Ascending aorta (tissue), 2 donors: Measurements from ENCODE around the gene AGBL3. TPM values are rescaled to one million over a fixed set of nuclear protein-coding genes. Genes with fewer than 3 reads are reported as not detected.

Experiments
- DNase-seq, 2 donors: peaks; one replicate each; pipeline ENCODE4 v3.0.0-alpha.2; 2019; ENCODE audit warnings: low spot score in 2 of 2
- H3K27ac ChIP-seq, 2 donors: fragments of 200-600 bp; sonication (generic); one replicate each; pipeline ENCODE4 v1.5.1; 2016 to 2017; ENCODE audit warnings: mild to moderate bottlenecking in 1 of 2
- H3K27me3 ChIP-seq: fragments of 200-600 bp; sonication (generic); one replicate; pipeline ENCODE4 v1.5.1; 2017
- H3K36me3 ChIP-seq, 2 donors: fragments of 200-600 bp; sonication (generic); one replicate each; pipeline ENCODE4 v1.5.1; 2016
- H3K4me1 ChIP-seq, 2 donors: fragments of 200-600 bp; sonication (generic); one replicate each; pipeline ENCODE4 v1.5.1; 2016 to 2017; ENCODE audit warnings: mild to moderate bottlenecking in 1 of 2
- H3K4me3 ChIP-seq, 2 donors: fragments of 200-600 bp; sonication (generic); one replicate each; pipeline ENCODE4 v1.5.1; 2016 to 2017; ENCODE audit warnings: mild to moderate bottlenecking in 1 of 2
- H3K9me3 ChIP-seq, 2 donors: fragments of 200-600 bp; sonication (generic); one replicate each; pipeline ENCODE4 v1.5.1; 2016
- intact Hi-C: fragments of 100-400 bp; cut with DNase I; formaldehyde crosslinking; loops from one replicate; pipeline ENCODE4 v1.15.1; 2023
- total RNA-seq: library from RNA; depleted of rRNA; stranded (reverse); fragments of >200 nt; gene quantifications from one replicate; pipeline ENCODE4 v1.1.0, GENCODE V29; 2016
- TF ChIP-seq, protein P1 (sequence below), 3 experiments: fragments of 200-600 bp in 2 of 3; fragments of 450-650 bp in 1 of 3; sonication (generic) in 2 of 3; IDR thresholded peaks; one replicate each; pipeline ENCODE4 v1.5.1; 2016 to 2019; ENCODE audit warnings: antibody characterized with exemption in 3 of 3, mild to moderate bottlenecking in 1 of 3, moderate library complexity in 1 of 3

Gene AGBL3
- total RNA-seq, 1 donor from 2014 or later = 2.8 TPM

DNA sequence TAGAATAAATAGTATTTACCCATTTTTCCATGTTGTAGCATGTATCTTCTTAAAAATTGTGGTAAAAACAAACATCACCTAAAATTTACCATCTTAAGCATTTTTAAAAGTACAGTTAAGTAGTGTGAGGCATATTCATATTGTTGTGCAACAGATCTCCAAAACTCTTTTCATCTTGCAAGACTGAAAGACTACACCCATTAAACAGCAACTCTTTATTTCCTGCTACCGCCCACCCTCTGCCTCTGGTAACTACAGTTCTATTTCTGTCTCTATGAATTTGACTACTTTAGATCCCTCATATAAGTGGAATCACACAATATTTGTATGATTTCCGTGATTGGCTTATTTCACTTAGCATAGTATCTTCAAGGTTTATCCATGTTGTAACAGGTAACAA is 40.0 kb upstream of the AGBL3 start:
- TF ChIP-seq, protein P1, sequence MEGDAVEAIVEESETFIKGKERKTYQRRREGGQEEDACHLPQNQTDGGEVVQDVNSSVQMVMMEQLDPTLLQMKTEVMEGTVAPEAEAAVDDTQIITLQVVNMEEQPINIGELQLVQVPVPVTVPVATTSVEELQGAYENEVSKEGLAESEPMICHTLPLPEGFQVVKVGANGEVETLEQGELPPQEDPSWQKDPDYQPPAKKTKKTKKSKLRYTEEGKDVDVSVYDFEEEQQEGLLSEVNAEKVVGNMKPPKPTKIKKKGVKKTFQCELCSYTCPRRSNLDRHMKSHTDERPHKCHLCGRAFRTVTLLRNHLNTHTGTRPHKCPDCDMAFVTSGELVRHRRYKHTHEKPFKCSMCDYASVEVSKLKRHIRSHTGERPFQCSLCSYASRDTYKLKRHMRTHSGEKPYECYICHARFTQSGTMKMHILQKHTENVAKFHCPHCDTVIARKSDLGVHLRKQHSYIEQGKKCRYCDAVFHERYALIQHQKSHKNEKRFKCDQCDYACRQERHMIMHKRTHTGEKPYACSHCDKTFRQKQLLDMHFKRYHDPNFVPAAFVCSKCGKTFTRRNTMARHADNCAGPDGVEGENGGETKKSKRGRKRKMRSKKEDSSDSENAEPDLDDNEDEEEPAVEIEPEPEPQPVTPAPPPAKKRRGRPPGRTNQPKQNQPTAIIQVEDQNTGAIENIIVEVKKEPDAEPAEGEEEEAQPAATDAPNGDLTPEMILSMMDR (IDR thresholded peaks at IDR 0.05) = no peak
- intact Hi-C loops = no loop called here
- peak overlapping the region; percentile 32 to 33 for H3K27ac ChIP-seq
- H3K4me3 ChIP-seq = no peak overlapping the region
- peaks cover 67 to 83% of the 10 kb centered on the region in 2 donors for H3K36me3 ChIP-seq
- H3K9me3 ChIP-seq = no peaks in the 10 kb centered on the region
- H3K27me3 ChIP-seq = no peaks in the 10 kb centered on the region
- no peak for DNase-seq
- H3K4me1 ChIP-seq = peaks cover 0 to under 1% of the 10 kb centered on the region in 2 donors

DNA sequence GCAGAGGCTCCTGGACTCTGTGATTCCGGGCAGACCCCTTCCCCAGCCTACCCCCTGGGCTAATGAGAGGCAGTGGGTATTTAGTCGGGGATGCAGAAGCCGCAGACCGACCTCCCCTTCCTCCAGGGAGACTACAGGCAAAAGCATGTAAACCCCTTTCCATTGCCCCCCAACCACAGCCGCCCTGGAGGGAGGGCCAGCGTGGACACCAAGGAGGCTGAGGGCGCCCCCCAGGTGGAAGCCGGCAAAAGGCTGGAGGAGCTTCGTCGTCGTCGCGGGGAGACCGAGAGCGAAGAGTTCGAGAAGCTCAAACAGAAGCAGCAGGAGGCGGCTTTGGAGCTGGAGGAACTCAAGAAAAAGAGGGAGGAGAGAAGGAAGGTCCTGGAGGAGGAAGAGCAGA is 39.0 kb upstream of the AGBL3 start:
- Histone ChIP-seq H3K27ac (peak overlapping the region in 1 of 2 donors; percentile 28), H3K4me3 (no peak overlapping the region), H3K36me3 (peaks cover 71 to 83% of the 10 kb centered on the region in 2 donors), H3K9me3 (no peaks in the 10 kb centered on the region), H3K4me1 (no peaks in the 10 kb centered on the region), H3K27me3 (no peaks in the 10 kb centered on the region)
- intact Hi-C loops = no loop called here
- DNase-seq = no peak
- TF ChIP-seq, protein P1 (IDR thresholded peaks at IDR 0.05) = no peak

DNA sequence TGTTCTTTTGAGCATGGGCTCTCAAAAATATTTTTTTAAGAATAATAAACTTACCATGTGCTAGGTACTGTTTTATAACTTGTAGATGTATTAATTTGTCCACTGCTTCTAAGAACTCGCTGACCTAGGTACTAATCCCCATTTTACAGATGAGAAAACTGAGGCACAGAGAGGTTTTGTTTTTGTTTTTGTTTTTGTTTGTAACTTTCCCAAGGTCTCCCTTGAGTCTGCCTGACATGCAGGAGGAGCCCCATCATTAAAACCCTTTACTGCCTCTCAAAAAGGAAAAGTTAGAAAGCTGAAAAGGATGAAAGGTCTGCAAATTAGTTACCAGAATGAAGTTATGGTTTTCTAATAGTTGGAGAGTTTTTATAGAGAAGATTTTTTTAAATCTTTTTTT is 38.5 kb upstream of the AGBL3 start:
- intact Hi-C loops = no loop called here
- Histone ChIP-seq H3K27me3 (no peaks in the 10 kb centered on the region), H3K9me3 (no peaks in the 10 kb centered on the region), H3K36me3 (peaks cover 75 to 85% of the 10 kb centered on the region in 2 donors), H3K4me3 (no peak overlapping the region), H3K4me1 (no peaks in the 10 kb centered on the region), H3K27ac (peak overlapping the region in 1 of 2 donors; percentile 28)
- TF ChIP-seq, protein P1 (IDR thresholded peaks at IDR 0.05) = no peak
- no peak for DNase-seq

DNA sequence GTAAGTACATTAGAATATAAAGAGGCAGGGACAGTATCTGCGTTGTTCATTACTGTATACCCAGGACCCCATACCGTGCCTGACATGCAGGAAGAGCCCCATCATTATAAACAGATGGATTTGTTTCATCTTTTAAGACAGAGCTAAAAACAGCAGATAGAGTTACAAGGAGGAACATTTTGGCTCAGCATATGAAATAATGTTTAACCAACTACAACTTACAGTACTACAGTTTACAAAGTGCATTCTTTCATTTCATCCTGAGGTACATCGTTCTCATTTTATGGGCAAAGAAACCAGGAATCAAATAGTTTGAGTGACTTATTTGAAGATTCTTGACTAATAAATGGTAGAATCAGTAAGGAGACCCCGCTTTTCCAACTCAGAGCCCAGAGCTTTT is 38.1 kb upstream of the AGBL3 start:
- intact Hi-C loops = no loop called here
- Histone ChIP-seq H3K4me3 (no peak overlapping the region), H3K36me3 (peaks cover 80 to 89% of the 10 kb centered on the region in 2 donors), H3K27ac (peak overlapping the region; percentile 20 to 57), H3K9me3 (no peaks in the 10 kb centered on the region), H3K4me1 (no peaks in the 10 kb centered on the region), H3K27me3 (no peaks in the 10 kb centered on the region)
- TF ChIP-seq, protein P1 (IDR thresholded peaks at IDR 0.05) = no peak
- DNase-seq = no peak

DNA sequence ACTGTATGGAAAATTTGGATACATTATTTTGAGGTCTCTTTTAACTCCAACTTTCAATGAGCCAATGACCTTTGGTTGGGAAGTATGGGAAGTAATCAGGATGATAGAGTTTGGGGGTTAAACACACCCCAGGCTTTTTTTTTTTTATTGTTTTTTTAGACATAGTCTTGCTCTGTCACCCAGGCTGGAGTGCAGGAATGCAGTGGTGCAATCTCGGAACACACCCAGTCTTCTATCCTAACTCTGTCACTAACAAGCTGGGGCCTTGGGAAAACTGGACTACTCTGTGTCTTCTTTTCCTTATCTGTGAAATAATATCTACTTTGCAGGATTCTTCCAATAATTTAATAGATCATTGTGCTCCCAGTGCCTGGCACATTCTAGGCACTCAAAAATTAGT is 37.6 kb upstream of the AGBL3 start:
- H3K9me3 ChIP-seq = no peaks in the 10 kb centered on the region
- H3K4me1 ChIP-seq = no peaks in the 10 kb centered on the region
- peak overlapping the region; percentile 20 to 57 for H3K27ac ChIP-seq
- peaks cover 83 to 90% of the 10 kb centered on the region in 2 donors for H3K36me3 ChIP-seq
- DNase-seq = no peak
- TF ChIP-seq, protein P1 (IDR thresholded peaks at IDR 0.05) = no peak
- no peak overlapping the region for H3K4me3 ChIP-seq
- H3K27me3 ChIP-seq = no peaks in the 10 kb centered on the region
- intact Hi-C loops = no loop called here

DNA sequence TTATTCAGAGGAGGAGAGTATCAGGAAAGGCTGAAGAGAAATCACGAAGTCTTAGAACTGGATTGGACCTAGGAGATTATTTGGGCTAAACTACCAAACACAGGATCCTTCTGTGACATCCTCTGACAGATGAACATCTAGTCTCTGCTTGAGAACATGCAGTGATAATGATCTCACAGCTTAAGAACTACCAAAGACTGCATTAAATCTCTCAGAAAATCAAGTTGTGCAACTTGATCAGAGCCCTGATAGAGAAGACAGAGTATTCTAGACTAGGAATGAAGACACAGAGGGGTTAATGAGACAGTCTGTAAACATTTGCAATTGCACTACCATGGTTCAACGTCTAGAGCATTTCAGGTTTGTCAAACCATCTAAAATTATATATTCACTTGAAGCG is 37.1 kb upstream of the AGBL3 start:
- intact Hi-C loops = no loop called here
- peak overlapping the region in 1 of 2 donors; percentile 57 for H3K27ac ChIP-seq
- H3K36me3 ChIP-seq = peaks cover 80 to 90% of the 10 kb centered on the region in 2 donors
- DNase-seq = no peak
- no peaks in the 10 kb centered on the region for H3K4me1 ChIP-seq
- no peaks in the 10 kb centered on the region for H3K9me3 ChIP-seq
- no peaks in the 10 kb centered on the region for H3K27me3 ChIP-seq
- TF ChIP-seq, protein P1 (IDR thresholded peaks at IDR 0.05) = no peak
- no peak overlapping the region for H3K4me3 ChIP-seq
